ENCODE results near the gene MRAS. TPM values are rescaled to one million over a fixed set of nuclear protein-coding genes. Genes with fewer than 3 reads are reported as not detected.

MRAS gene
- total and polyA plus RNA-seq, 2 of the 4 experiments (the other 2 are of a cell fraction) = 59.3 to 60.6 TPM

DNA sequence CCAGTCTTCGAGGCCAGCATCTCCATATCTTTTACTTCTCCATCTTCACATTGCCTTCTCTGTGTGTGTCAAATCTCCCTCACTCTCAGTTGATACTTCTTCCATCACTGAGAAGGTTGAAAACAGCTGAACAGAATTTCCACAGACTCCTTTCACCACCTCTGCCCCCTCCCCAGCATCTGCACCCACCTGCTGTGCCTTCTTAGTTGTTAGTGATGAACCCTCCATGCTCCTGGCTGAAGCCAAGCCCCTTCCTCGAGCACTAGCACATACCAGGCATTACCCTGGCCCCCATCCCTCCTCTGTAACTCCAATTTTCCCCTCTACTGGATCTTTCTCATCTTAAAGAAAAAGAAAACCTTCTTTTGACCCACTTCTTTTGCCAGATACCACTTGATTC, 58.2 kb downstream of the MRAS start:
- in situ Hi-C loops (cut with MboI; ENCODE audit: low sequenced_read_pairs) (no loop called here), dilution Hi-C loops (cut with HindIII; ENCODE audit: low sequenced_read_pairs, unreplicated experiment) (no loop called here)
- WGBS, 2 experiments (ENCODE audit: extremely low coverage in 2 of 2, insufficient read length in 1 of 2) = 83% methylated on average over 1 of the region's 2 CpGs; no CpG with 5 or more reads in 1 of the 2 experiments

More for the DNA sequence above, 58.2 kb downstream of the MRAS start:
- TF ChIP-seq MAZ (IDR thresholded peaks at IDR 0.05; ENCODE audit: borderline replicate concordance, low read depth, low read length) = no peak
- no peak for TF ChIP-seq RFX5 (IDR thresholded peaks at IDR 0.05; ENCODE audit: low read depth, low read length)
- TF ChIP-seq CTCF (conservative IDR thresholded peaks at IDR 0.05; ENCODE audit: low read depth, low read length) = no peak
- no peak for TF ChIP-seq NFE2L2 (IDR thresholded peaks at IDR 0.05; ENCODE audit: low read depth, low read length)
- TF ChIP-seq RCOR1 (IDR thresholded peaks at IDR 0.05; ENCODE audit: insufficient replicate concordance, low read length) = no peak
- TF ChIP-seq FOS (IDR thresholded peaks at IDR 0.05; ENCODE audit: low read depth, low read length) = no peak
- TF ChIP-seq CEBPB (IDR thresholded peaks at IDR 0.05; ENCODE audit: low read depth, low read length) = no peak
- TF ChIP-seq CHD1 (IDR thresholded peaks at IDR 0.05; ENCODE audit: low read depth, low read length) = no peak
- TF ChIP-seq MXI1 (IDR thresholded peaks at IDR 0.05; ENCODE audit: borderline replicate concordance, low read depth, low read length) = no peak
- no peak for TF ChIP-seq USF2 (IDR thresholded peaks at IDR 0.05; ENCODE audit: low read depth, low read length)
- TF ChIP-seq RAD21 (IDR thresholded peaks at IDR 0.05; ENCODE audit: low read length) = no peak
- no peak for TF ChIP-seq POLR2A (IDR thresholded peaks at IDR 0.05; ENCODE audit: low read depth, low read length)
- TF ChIP-seq SMC3 (IDR thresholded peaks at IDR 0.05; ENCODE audit: low read depth, low read length) = no peak
- TF ChIP-seq BHLHE40 (IDR thresholded peaks at IDR 0.05; ENCODE audit: low read depth, low read length) = no peak
- no peak for TF ChIP-seq MAFK (IDR thresholded peaks at IDR 0.05; ENCODE audit: low read depth, low read length)
- TF ChIP-seq, protein P1, sequence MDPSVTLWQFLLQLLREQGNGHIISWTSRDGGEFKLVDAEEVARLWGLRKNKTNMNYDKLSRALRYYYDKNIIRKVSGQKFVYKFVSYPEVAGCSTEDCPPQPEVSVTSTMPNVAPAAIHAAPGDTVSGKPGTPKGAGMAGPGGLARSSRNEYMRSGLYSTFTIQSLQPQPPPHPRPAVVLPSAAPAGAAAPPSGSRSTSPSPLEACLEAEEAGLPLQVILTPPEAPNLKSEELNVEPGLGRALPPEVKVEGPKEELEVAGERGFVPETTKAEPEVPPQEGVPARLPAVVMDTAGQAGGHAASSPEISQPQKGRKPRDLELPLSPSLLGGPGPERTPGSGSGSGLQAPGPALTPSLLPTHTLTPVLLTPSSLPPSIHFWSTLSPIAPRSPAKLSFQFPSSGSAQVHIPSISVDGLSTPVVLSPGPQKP (IDR thresholded peaks at IDR 0.05; ENCODE audit: borderline replicate concordance, low read depth, low read length) = no peak
- no peak overlapping the region for H2BK5ac ChIP-seq (ENCODE audit: low read depth, low read length, poor library complexity, severe bottlenecking)
- no peak overlapping the region for H3K27ac ChIP-seq (ENCODE audit: insufficient read depth, low read length)
- ChIA-PET CTCF (interaction anchor here (0.8 kb wide), 1 partner anchor 11 kb away, joined by 3 read pairs; no protein-coding TSS in a partner anchor), POLR2A (ENCODE audit: unreplicated experiment) (no interaction called here)
- no peak overlapping the region for H4K5ac ChIP-seq (ENCODE audit: low read depth, low read length)
- no peak overlapping the region for H2BK20ac ChIP-seq (ENCODE audit: low read depth, low read length)
- no peaks in the 10 kb centered on the region for H4K20me1 ChIP-seq (ENCODE audit: insufficient read depth, low read length)
- H4K8ac ChIP-seq (ENCODE audit: low read depth in 2 of 2, low read length in 2 of 2) = no peak overlapping the region
- no peak overlapping the region for H3K18ac ChIP-seq (ENCODE audit: low read depth, low read length)
- no peak overlapping the region for H2BK120ac ChIP-seq (ENCODE audit: low read depth, low read length)
- no peak overlapping the region for H3K4ac ChIP-seq (ENCODE audit: low read depth, low read length)
- H3K56ac ChIP-seq (ENCODE audit: extremely low read depth, insufficient read depth, low read length) = no peak overlapping the region
- ATAC-seq (ENCODE audit: low read depth) = no peak
- no peak overlapping the region for H2AFZ ChIP-seq (replicated peaks; ENCODE audit: low read length, poor library complexity)
- H3K23ac ChIP-seq (ENCODE audit: low read depth, low read length) = no peak overlapping the region
- H3K4me3 ChIP-seq (ENCODE audit: insufficient read depth, low read depth, low read length) = no peak overlapping the region
- no peaks in the 10 kb centered on the region for H3K79me1 ChIP-seq (ENCODE audit: low read depth in 1 of 2, low read length in 2 of 2)
- no peak overlapping the region for H2AK9ac ChIP-seq (replicated peaks; ENCODE audit: low read depth, low read length, poor library complexity)
- H2AK5ac ChIP-seq (ENCODE audit: low read depth, low read length) = no peak overlapping the region
- no peak overlapping the region for H4K91ac ChIP-seq (ENCODE audit: insufficient read depth, low read depth, low read length)
- H3K4me1 ChIP-seq (ENCODE audit: control insufficient read depth, insufficient read depth, low read length) = no peaks in the 10 kb centered on the region
- no TSS peak for BruUV-seq (replicated peaks)
- H3K36me3 ChIP-seq (ENCODE audit: control insufficient read depth, insufficient read depth, low read length) = peaks cover 26% of the 10 kb centered on the region
- no peaks in the 10 kb centered on the region for H3K27me3 ChIP-seq (ENCODE audit: control insufficient read depth, insufficient read depth, low read length)
- H3K14ac ChIP-seq (replicated peaks; ENCODE audit: low read depth, low read length) = no peak overlapping the region
- no peak for DNase-seq
- no peak overlapping the region for H2BK15ac ChIP-seq (ENCODE audit: low read depth, low read length)
- no peaks in the 10 kb centered on the region for H3K9me3 ChIP-seq (ENCODE audit: control insufficient read depth, insufficient read depth, low read length)
- peaks cover 9% of the 10 kb centered on the region for H3K9me1 ChIP-seq (ENCODE audit: insufficient read depth, low read length)
- no peak overlapping the region for H3K9ac ChIP-seq (ENCODE audit: low read depth, low read length)
- intact Hi-C loops (cut with micrococcal nuclease) = no loop called here
- H3K4me2 ChIP-seq (ENCODE audit: low read depth, low read length) = no peak overlapping the region
